Endothelial cell of umbilical vein (primary cell): Measurements from ENCODE around the gene DUSP28. TPM values are rescaled to one million over a fixed set of nuclear protein-coding genes. Genes with fewer than 3 reads are reported as not detected.

ENCODE experiments used
- BruUV-seq: library from RNA; stranded (reverse); fragments of 400-500 nt; replicated peaks from 2 replicates; lab custom pipeline; 2021; lab: Mats Ljungman, UMichigan
- CTCF ChIA-PET: fragments of 300-600, 350-600 bp; sonication (Branson Sonifier 250); formaldehyde crosslinking; loops from one replicate; lab custom pipeline; 2021; ENCODE audit warnings: antibody characterized with exemption, inconsistent platforms; lab: Charles Lee
- POLR2A ChIA-PET: fragments of 300-600, 350-600 bp; sonication (Branson Sonifier 250); formaldehyde crosslinking; loops from one replicate; lab custom pipeline; 2021; ENCODE audit warnings: antibody characterized with exemption, inconsistent platforms; lab: Charles Lee
- DNase-seq: peaks from one replicate; pipeline ENCODE4 v3.0.0-alpha.2; 2011; ENCODE audit warnings: low read depth, low spot score
- FAIRE-seq: peaks from 2 replicates; lab custom pipeline; 2011; peaks lifted over from hg19 to GRCh38; lab: Jason Lieb, UNC
- H2AFZ ChIP-seq: 2 replicates; pipeline ENCODE4 v1.6.0; 2012; ENCODE audit warnings: low read depth, low read length, control low read depth, inconsistent platforms
- H3K27ac ChIP-seq: 2 replicates; pipeline ENCODE4 v1.5.1; 2011; ENCODE audit warnings: low read depth, mild to moderate bottlenecking, control low read depth, low read length, moderate library complexity; ENCODE audit not compliant: insufficient read depth
- H3K27me3 ChIP-seq, 2 experiments: 2 replicates each; pipeline versions ENCODE4 v1.6.0 to v1.6.1; 2011; ENCODE audit warnings: low read length in 2 of 2, mixed read lengths in 1 of 2; ENCODE audit not compliant: control insufficient read depth in 2 of 2, insufficient read depth in 2 of 2
- H3K36me3 ChIP-seq, 2 experiments: 2 replicates in 1 of 2; 3 replicates in 1 of 2; pipeline ENCODE4 v1.5.1; 2011; ENCODE audit warnings: low read length in 2 of 2, mild to moderate bottlenecking in 1 of 2, moderate library complexity in 1 of 2; ENCODE audit not compliant: control insufficient read depth in 2 of 2, insufficient read depth in 2 of 2; ENCODE audit errors: extremely low read depth in 1 of 2
- H3K4me1 ChIP-seq: 3 replicates; pipeline ENCODE4 v1.5.1; 2011; ENCODE audit warnings: mild to moderate bottlenecking, low read length; ENCODE audit not compliant: control insufficient read depth, insufficient read depth; ENCODE audit errors: extremely low read depth
- H3K4me2 ChIP-seq: 2 replicates; pipeline ENCODE4 v1.6.1; 2011; ENCODE audit warnings: low read length, control low read depth, mixed read lengths; ENCODE audit not compliant: insufficient read depth
- H3K4me3 ChIP-seq, 3 experiments: fragments of 200-600 bp in 1 of 3; sonication (generic), shearing (Covaris generic) in 1 of 3; replicated peaks in 1 of 3; 2 replicates each; pipeline ENCODE4 v1.5.1; 2011 to 2016; ENCODE audit warnings: control low read depth in 3 of 3, low read length in 3 of 3, mild to moderate bottlenecking in 2 of 3, inconsistent platforms in 1 of 3, low read depth in 1 of 3, moderate library complexity in 1 of 3; ENCODE audit not compliant: insufficient read depth in 1 of 3
- H3K79me2 ChIP-seq: 2 replicates; pipeline ENCODE4 v1.6.0; 2012; ENCODE audit warnings: low read length, inconsistent platforms; ENCODE audit not compliant: control insufficient read depth, insufficient read depth
- H3K9ac ChIP-seq: replicated peaks from 2 replicates; pipeline ENCODE3; 2011; ENCODE audit warnings: low read length, control low read depth; ENCODE audit not compliant: insufficient read depth; ENCODE audit errors: extremely low read depth
- H3K9me1 ChIP-seq: replicated peaks from 3 replicates; pipeline ENCODE4 v1.6.0; 2011; ENCODE audit warnings: mild to moderate bottlenecking, low read length; ENCODE audit not compliant: control insufficient read depth, insufficient read depth; ENCODE audit errors: extremely low read depth
- H3K9me3 ChIP-seq: replicated peaks from 2 replicates; pipeline ENCODE4 v1.5.1; 2012; ENCODE audit warnings: low read length, inconsistent platforms; ENCODE audit not compliant: control insufficient read depth, insufficient read depth
- H4K20me1 ChIP-seq: replicated peaks from 2 replicates; pipeline ENCODE3; 2011; ENCODE audit warnings: mild to moderate bottlenecking, low read length; ENCODE audit not compliant: control insufficient read depth, insufficient read depth; ENCODE audit errors: extremely low read depth
- CTCF ChIP-seq, 2 donors: IDR thresholded peaks; 1 replicate in 1 of 2; 2 replicates in 1 of 2; pipeline ENCODE4 v1.5.1; 2011; ENCODE audit warnings: low read length in 2 of 2, mild to moderate bottlenecking in 2 of 2, moderate library complexity in 2 of 2, control low read depth in 1 of 2, inconsistent platforms in 1 of 2, low read depth in 1 of 2; ENCODE audit not compliant: insufficient read depth in 1 of 2; ENCODE audit errors: extremely low read depth in 1 of 2
- EZH2 ChIP-seq: IDR thresholded peaks from 2 replicates; pipeline ENCODE4 v1.6.1; 2012; ENCODE audit warnings: borderline replicate concordance, low read depth, mild to moderate bottlenecking, moderate library complexity, low read length, inconsistent platforms; ENCODE audit not compliant: severe bottlenecking
- FOS ChIP-seq: IDR thresholded peaks from 2 replicates; pipeline ENCODE4 v1.6.1; 2011; ENCODE audit warnings: mild to moderate bottlenecking, low read length, moderate library complexity, borderline replicate concordance; ENCODE audit not compliant: insufficient read depth
- GATA2 ChIP-seq: IDR thresholded peaks from 2 replicates; pipeline ENCODE4 v1.7.0; 2011; ENCODE audit warnings: low read depth, mild to moderate bottlenecking, moderate library complexity, mixed read lengths, low read length; ENCODE audit not compliant: insufficient read length, insufficient read depth
- JUN ChIP-seq: IDR thresholded peaks from 2 replicates; pipeline ENCODE4 v1.6.1; 2011; ENCODE audit warnings: borderline replicate concordance, low read depth; ENCODE audit not compliant: insufficient read length, insufficient read depth
- MAX ChIP-seq: IDR thresholded peaks from 2 replicates; pipeline ENCODE4 v1.6.1; 2011; ENCODE audit not compliant: insufficient read depth, insufficient read length
- MYC ChIP-seq: IDR thresholded peaks from one replicate; pipeline ENCODE4 v1.6.1; 2011; ENCODE audit warnings: mild to moderate bottlenecking, low read depth, low read length
- POLR2A ChIP-seq: IDR thresholded peaks from 2 replicates; pipeline ENCODE4 v1.6.1; 2012; ENCODE audit warnings: low read depth, mild to moderate bottlenecking, control low read depth, low read length
- POLR2AphosphoS5 ChIP-seq: IDR thresholded peaks from 2 replicates; pipeline ENCODE4 v1.6.1; 2012; ENCODE audit warnings: low read depth, mild to moderate bottlenecking, control low read depth, low read length, moderate library complexity; ENCODE audit not compliant: insufficient read depth
- dilution Hi-C: fragments of 300-500 bp; cut with MboI; formaldehyde crosslinking; loops from one replicate; pipeline ENCODE4 v1.15.0; 2019; ENCODE audit warnings: low sequenced_read_pairs; ENCODE audit not compliant: extremely low pct_ligation_motif_present
- intact Hi-C: fragments of 100-400 bp; cut with micrococcal nuclease; formaldehyde crosslinking; loops from one replicate; pipeline ENCODE4 v1.10.0; 2022
- polyA plus RNA-seq, 4 experiments: library from polyadenylated mRNA; depleted of rRNA in 3 of 4; stranded (reverse) in 3 of 4; unstranded in 1 of 4; fragments of >200 nt; gene quantifications; 2 replicates each; pipeline versions ENCODE4 v1.2.1 to v1.2.3, GENCODE V29; 2011 to 2012; ENCODE audit warnings: missing spikeins in 1 of 4
- total RNA-seq: library from RNA; stranded (reverse); gene quantifications from 2 replicates; pipeline ENCODE4 v1.2.3, GENCODE V29; 2021

Gene DUSP28
- total and polyA plus RNA-seq, 2 donors (not counting 3 experiments of a cell fraction or from before 2014, with no cell fraction given): 2.2 to 4.3 TPM

GRCh38 chr2:240567872-240568677, 7.9 kb downstream of the DUSP28 start, which contains the start of gene RNPEPL1:
TSS of gene RNPEPL1 (plus strand) at chr2:240568484. CDS start at chr2:240568587, 103 bp downstream.
- intact Hi-C loops (loop anchor here (1.0 to 10.0 kb wide), 5 partner anchors 8 to 649 kb away; partner anchors contain the start of genes DUSP28, GPC1 and SNED1), dilution Hi-C loops (no loop called here)
- Histone ChIP-seq H3K4me2 (peak within 1 kb of the TSS; percentile 74), H2AFZ (peak within 1 kb of the TSS; percentile 7), H3K27ac (peak within 1 kb of the TSS; percentile 47), H4K20me1 (no peaks in the 10 kb centered on the region), H3K9ac (peak within 1 kb of the TSS; percentile 61), H3K36me3 (no peaks in the 10 kb centered on the region), H3K27me3 (no peaks in the 10 kb centered on the region), H3K79me2 (peaks cover 20% of the 10 kb centered on the region), H3K4me3 (peak within 1 kb of the TSS; percentile 33 to 71 (median 42)), H3K9me1 (no peaks in the 10 kb centered on the region), H3K4me1 (peaks cover 32% of the 10 kb centered on the region), H3K9me3 (no peaks in the 10 kb centered on the region)
- ChIA-PET CTCF (interaction anchor here (0.7 to 3.2 kb wide), 5 partner anchors 9 to 19 kb away, joined by 3 to 47 read pairs (median 4); partner anchors contain the start of genes ANKMY1 and CAPN10), POLR2A (interaction anchor here (1.9 kb wide), 1 partner anchor 18 kb away, joined by 7 read pairs; the partner anchor contains the start of gene CAPN10)
- no peak for TF ChIP-seq CTCF (IDR thresholded peaks at IDR 0.05; ENCODE audit: extremely low read depth in 1 of 2, insufficient read depth in 1 of 2, low read depth in 1 of 2, low read length in 2 of 2)
- no peak for TF ChIP-seq POLR2A
- TF ChIP-seq MYC: no peak
- no peak for TF ChIP-seq POLR2AphosphoS5
- no peak for TF ChIP-seq EZH2
- TF ChIP-seq FOS: no peak
- TF ChIP-seq MAX: no peak
- no peak for TF ChIP-seq GATA2
- no peak for TF ChIP-seq JUN
- no peak for FAIRE-seq
- DNase-seq: peak; percentile 40
- no TSS peak for BruUV-seq
